Measurements from ENCODE around the gene VAC14. TPM values are rescaled to one million over a fixed set of nuclear protein-coding genes. Genes with fewer than 3 reads are reported as not detected.
A peak's percentile ranks its signal among the peaks of the same experiment; 100 is the strongest.

Gene VAC14
- total RNA-seq, 4 donors from 2014 or later, result 23.5 to 44.1 (median 29.8) TPM

GRCh38 chr16:70691223-70692129 is 109.5 kb downstream of the VAC14 start:
- no peaks in the 10 kb centered on the region for H3K27me3 ChIP-seq
- no peaks in the 10 kb centered on the region for H3K36me3 ChIP-seq
- H3K4me1 ChIP-seq, result peaks cover 16 to 100% (median 93%) of the 10 kb centered on the region in 3 donors
- peak; percentile 91 for TF ChIP-seq POLR2AphosphoS5 (IDR thresholded peaks at IDR 0.05)
- no peak for TF ChIP-seq CTCF (IDR thresholded peaks at IDR 0.05)
- peak; percentile 67 to 71 for TF ChIP-seq POLR2A (IDR thresholded peaks at IDR 0.05)
- peak; percentile 70 for ATAC-seq
- no CpG with 5 or more reads among the region's 26 CpGs for WGBS, 2 donors (ENCODE audit: low coverage in 1 of 2)
- H3K4me3 ChIP-seq, result no peak overlapping the region
- no peaks in the 10 kb centered on the region for H3K9me3 ChIP-seq
- H3K27ac ChIP-seq, result peak overlapping the region; percentile 95 to 98 (median 97)

- no peaks in the 10 kb centered on the region for H3K9me3 ChIP-seq
- no peaks in the 10 kb centered on the region for H3K27me3 ChIP-seq
- H3K27ac ChIP-seq, result peak overlapping the region; percentile 95 to 98 (median 97)
- H3K4me1 ChIP-seq, result peaks cover 16 to 92% (median 87%) of the 10 kb centered on the region in 3 donors
- no peaks in the 10 kb centered on the region for H3K36me3 ChIP-seq
- WGBS, 2 donors (ENCODE audit: low coverage in 1 of 2), result 47 to 90% methylated on average over 2 to 3 of the region's 16 CpGs
- no peak for ATAC-seq
- TF ChIP-seq CTCF (IDR thresholded peaks at IDR 0.05) (no peak), POLR2A (IDR thresholded peaks at IDR 0.05) (no peak), POLR2AphosphoS5 (IDR thresholded peaks at IDR 0.05) (no peak), EP300 (IDR thresholded peaks at IDR 0.05) (no peak)
- H3K4me3 ChIP-seq, result no peak overlapping the region
These were observed 110.7 kb downstream of the VAC14 start for GRCh38 chr16:70689970-70690891.

GRCh38 chr16:70689035-70689969 is 111.7 kb downstream of the VAC14 start:
- no peaks in the 10 kb centered on the region for H3K27me3 ChIP-seq
- no peak overlapping the region for H3K4me3 ChIP-seq
- no peak for TF ChIP-seq POLR2AphosphoS5 (IDR thresholded peaks at IDR 0.05)
- no peak for TF ChIP-seq POLR2A (IDR thresholded peaks at IDR 0.05)
- TF ChIP-seq CTCF (IDR thresholded peaks at IDR 0.05), result no peak
- no peak for TF ChIP-seq EP300 (IDR thresholded peaks at IDR 0.05)
- no peaks in the 10 kb centered on the region for H3K9me3 ChIP-seq
- ATAC-seq, result no peak
- H3K27ac ChIP-seq, result peak overlapping the region; percentile 95 to 98 (median 97)
- H3K36me3 ChIP-seq, result no peaks in the 10 kb centered on the region
- WGBS, 2 donors (ENCODE audit: low coverage in 1 of 2), result 69% methylated on average over 6 of the region's 22 CpGs; no CpG with 5 or more reads in 1 of the 2 donors
- H3K4me1 ChIP-seq, result peaks cover 16 to 91% (median 84%) of the 10 kb centered on the region in 3 donors

GRCh38 chr16:70688246-70688742 is 112.7 kb downstream of the VAC14 start:
- H3K4me1 ChIP-seq, result peaks cover 16 to 91% (median 84%) of the 10 kb centered on the region in 3 donors
- ATAC-seq, result no peak
- TF ChIP-seq POLR2A (IDR thresholded peaks at IDR 0.05) (no peak), EP300 (IDR thresholded peaks at IDR 0.05) (no peak), POLR2AphosphoS5 (IDR thresholded peaks at IDR 0.05) (peak; percentile 84)
- no peaks in the 10 kb centered on the region for H3K36me3 ChIP-seq
- no peaks in the 10 kb centered on the region for H3K27me3 ChIP-seq
- no peak overlapping the region for H3K4me3 ChIP-seq
- no peaks in the 10 kb centered on the region for H3K9me3 ChIP-seq
- WGBS, 2 donors (ENCODE audit: low coverage in 1 of 2), result 10% methylated on average over 2 of the region's 8 CpGs; no CpG with 5 or more reads in 1 of the 2 donors
- peak overlapping the region; percentile 95 to 98 (median 97) for H3K27ac ChIP-seq
